Gastrocnemius medialis (tissue), 4 donors: ENCODE results near the gene BAHCC1.

Experiments
- CTCF ChIP-seq, 5 experiments: fragments of 450-650 bp in 3 of 5; fragments of 200-600 bp in 2 of 5; sonication (generic) in 2 of 5; IDR thresholded peaks in 4 of 5; conservative IDR thresholded peaks in 1 of 5; 1 replicate in 4 of 5; 2 replicates in 1 of 5; pipeline ENCODE4 v1.5.1; 2016 to 2019; ENCODE audit warnings: antibody characterized with exemption in 5 of 5, mild to moderate bottlenecking in 3 of 5, moderate library complexity in 3 of 5
- POLR2A ChIP-seq, 2 donors: fragments of 450-650 bp; IDR thresholded peaks; one replicate each; pipeline ENCODE4 v1.6.1; 2017; ENCODE audit warnings: antibody characterized with exemption in 2 of 2, mild to moderate bottlenecking in 2 of 2, moderate library complexity in 2 of 2

- TF ChIP-seq POLR2A (IDR thresholded peaks at IDR 0.05): no peak
- no peak for TF ChIP-seq CTCF (IDR thresholded peaks at IDR 0.05 in 4 of 5, conservative IDR thresholded peaks at IDR 0.05 in 1 of 5)
Measured at GRCh38 chr17:81349397-81350319, 45.6 kb upstream of the BAHCC1 start.
